Activated CD4-positive, alpha-beta T cell treated with anti-CD3 and anti-CD28 coated beads, Interleukin-2, amount 50 U/mL, for 1 hour (primary cell): Measurements from ENCODE around the gene CELA1.
A peak's percentile ranks its signal among the peaks of the same experiment; 100 is the strongest.

Source experiments
- DNase-seq: peaks from one replicate; pipeline ENCODE4 v3.0.0-alpha.2; 2020

Gene CELA1

GRCh38 chr12:51346581-51346980 is at the start of gene CELA1:
Gene CELA1, minus strand, starts transcription at chr12:51346679. Its CDS starts 41 bp downstream, at chr12:51346638.
- DNase-seq, result no peak

- no peak for DNase-seq
Observed at GRCh38 chr12:51395283-51396230, 49.1 kb upstream of the CELA1 start.

- peak; percentile 46 for DNase-seq
Observed at GRCh38 chr12:51393676-51394545, 47.4 kb upstream of the CELA1 start.

- no peak for DNase-seq
Observed at GRCh38 chr12:51392556-51393237, 46.2 kb upstream of the CELA1 start.

GRCh38 chr12:51391283-51392123 is 45.0 kb upstream of the CELA1 start, which contains the start of gene GALNT6:
Gene GALNT6, minus strand, starts transcription at chr12:51391406. Its CDS starts 11,625 bp downstream, at chr12:51379781.
- DNase-seq, result peak; percentile 70

- DNase-seq, result peak; percentile 24
Observed at GRCh38 chr12:51390891-51391282, 44.4 kb upstream of the CELA1 start.

GRCh38 chr12:51390457-51390856 is 44.0 kb upstream of the CELA1 start:
- DNase-seq, result no peak

GRCh38 chr12:51389302-51389999 is 43.0 kb upstream of the CELA1 start:
- DNase-seq, result peak; percentile 20

GRCh38 chr12:51388846-51389245 is 42.4 kb upstream of the CELA1 start:
- DNase-seq, result no peak

- DNase-seq, result no peak
Observed at GRCh38 chr12:51388069-51388799, 41.8 kb upstream of the CELA1 start.

- no peak for DNase-seq
Observed at GRCh38 chr12:51386351-51386750, 39.9 kb upstream of the CELA1 start.

GRCh38 chr12:51383269-51383905 is 36.9 kb upstream of the CELA1 start:
- DNase-seq, result no peak

- no peak for DNase-seq
Observed at GRCh38 chr12:51382173-51382572, 35.7 kb upstream of the CELA1 start.

GRCh38 chr12:51381226-51382079 is 35.0 kb upstream of the CELA1 start:
- no peak for DNase-seq

- no peak for DNase-seq
Observed at GRCh38 chr12:51379571-51379970, 33.1 kb upstream of the CELA1 start.

- DNase-seq, result no peak
Observed at GRCh38 chr12:51378749-51379148, 32.3 kb upstream of the CELA1 start.

GRCh38 chr12:51377099-51377984 is 30.9 kb upstream of the CELA1 start:
- no peak for DNase-seq

- DNase-seq, result no peak
Observed at GRCh38 chr12:51374856-51375255, 28.4 kb upstream of the CELA1 start.
